Fibroblast of the conjunctiva (primary cell): ENCODE measurements around the gene TTLL12.

Source experiments
- DNase-seq: peaks from one replicate; pipeline ENCODE4 v3.0.0-alpha.2; 2010; ENCODE audit warnings: low read depth

TTLL12 gene

DNA sequence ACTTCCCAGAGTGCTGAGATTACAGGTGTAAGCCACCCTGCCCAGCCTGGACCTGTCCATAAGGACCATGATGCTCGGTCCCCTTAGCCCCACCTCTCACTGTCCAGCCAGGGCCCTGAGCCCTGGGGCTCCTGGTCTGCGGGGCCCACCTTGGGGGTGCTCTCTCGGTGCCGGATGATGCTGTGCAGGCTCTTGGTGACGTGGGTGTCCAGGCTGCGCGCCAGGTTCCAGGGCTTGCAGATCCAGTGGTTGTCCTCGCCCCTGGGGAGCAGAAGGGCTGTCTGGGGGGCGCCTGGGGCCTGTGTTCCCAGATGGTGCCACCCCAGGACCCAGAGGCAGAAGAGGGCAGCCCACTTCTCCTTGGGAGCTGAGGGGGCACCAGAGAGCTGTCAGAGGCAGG is 13.4 kb downstream of the TTLL12 start:
- no peak for DNase-seq

DNA sequence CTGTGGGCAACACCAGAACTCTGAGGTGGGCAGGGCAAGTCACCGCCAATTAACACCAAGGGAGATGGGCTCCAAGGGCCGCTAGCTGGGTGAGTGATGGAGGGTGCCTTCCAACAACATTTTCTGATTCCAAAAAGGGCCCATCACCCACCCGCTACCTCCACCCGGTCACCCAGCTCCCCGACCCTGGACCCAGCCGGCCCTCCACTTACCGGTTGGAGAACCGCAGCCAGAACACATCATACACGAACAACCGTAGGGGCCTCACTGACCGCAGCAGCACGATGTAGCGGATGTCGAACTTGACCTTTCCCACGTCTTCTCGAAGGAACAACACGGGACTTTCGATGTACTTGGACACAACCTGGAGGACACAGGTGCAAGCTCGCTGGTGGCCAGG is 14.7 kb downstream of the TTLL12 start:
- DNase-seq = no peak

DNA sequence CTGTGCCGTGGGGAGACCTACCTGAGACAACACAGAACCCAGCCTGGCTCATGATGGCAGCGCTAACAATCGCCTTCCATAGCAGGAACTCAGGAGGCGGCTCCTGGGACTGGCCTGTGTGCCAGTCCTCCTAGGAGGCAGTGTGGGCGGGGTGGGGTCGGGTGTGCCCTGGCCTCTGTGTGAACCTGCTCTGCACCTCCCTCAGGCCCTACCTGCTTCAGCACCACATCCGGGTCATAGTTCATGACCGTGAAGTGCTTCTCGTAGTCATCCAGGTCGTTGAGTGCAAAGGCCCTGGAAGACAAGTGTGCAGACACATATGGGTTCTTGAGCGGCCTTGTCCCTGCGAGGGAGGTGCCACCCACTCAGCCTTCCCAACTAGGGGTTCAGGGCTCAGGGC is 15.3 kb downstream of the TTLL12 start:
- no peak for DNase-seq

DNA sequence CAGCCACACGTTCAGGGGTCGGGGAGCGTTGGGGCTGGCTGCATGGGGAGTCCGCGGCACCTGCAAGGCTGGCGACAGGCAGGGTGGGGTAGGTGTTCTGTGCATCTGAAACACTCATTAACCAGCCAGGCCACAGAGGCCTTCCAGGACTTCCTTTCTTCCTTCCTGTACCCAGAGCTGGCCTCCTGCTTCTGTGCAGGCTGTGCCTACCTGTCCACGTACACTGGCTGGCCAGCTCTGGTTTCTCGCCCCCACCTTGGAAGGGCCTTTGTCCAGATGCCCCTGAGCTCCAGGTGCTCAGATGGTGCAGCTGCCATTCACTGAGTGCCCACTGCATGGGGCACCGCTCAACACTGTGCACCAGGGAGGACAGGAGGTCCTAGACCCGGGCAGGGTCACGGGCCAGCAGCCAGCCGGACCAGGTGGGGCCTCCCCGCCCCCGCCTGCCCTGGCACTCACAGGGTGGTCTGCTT is 15.9 kb downstream of the TTLL12 start:
- no peak for DNase-seq

DNA sequence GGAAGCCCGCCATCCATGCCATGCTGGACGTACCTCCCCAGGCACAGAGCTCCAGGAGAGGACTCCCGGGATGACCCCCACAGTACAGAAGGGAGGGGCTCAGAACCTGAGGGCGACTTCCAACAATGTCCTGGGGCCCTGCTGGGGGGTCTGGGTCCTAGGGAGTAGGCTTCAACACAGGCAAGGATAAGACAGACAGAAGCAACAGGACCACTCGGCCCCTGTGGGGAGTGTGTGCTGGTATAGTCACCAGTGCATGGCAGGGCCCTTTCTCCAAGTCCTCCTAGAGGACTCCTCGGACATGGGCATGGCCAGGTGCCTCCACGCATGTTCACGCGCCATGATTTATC is 16.8 kb downstream of the TTLL12 start:
- DNase-seq = no peak

DNA sequence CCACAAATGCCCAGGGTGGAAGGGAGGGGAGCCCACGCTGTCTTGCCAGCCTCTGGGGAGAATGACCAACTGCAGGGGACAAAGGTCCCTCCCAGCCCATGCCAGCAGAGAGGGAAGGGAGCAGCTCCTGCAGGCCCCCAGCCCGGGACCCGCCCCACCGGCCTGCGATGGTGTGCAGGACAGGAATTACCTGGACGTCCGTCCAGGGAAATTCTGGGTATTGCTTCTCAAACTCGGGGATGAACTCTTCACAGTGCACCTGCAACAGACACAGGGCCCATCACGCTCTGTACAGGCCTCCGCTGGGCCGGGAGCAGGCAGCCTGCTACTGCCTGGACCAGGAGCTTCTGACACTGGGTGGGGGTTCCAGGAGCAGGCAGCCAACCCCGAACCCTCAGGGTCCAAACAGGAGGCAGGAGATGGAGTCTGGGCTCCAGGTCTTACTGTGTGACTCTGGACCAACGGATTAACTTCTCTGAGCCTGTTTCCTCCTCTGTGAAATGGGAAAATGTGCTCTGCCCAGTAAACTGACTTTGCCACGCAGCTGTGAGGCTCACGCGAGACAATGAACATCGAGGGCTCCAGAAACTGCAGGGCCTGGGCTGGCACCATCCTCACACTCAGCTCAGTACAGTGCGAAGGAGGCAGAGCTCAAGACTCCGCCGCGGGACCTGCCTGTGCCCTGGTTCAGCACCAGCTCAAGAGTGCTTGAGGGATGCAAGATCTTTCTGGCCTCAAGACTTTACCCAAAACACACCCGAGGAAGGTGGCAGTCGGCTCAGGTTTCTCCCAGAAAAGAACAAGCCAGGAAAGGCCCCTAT is 17.4 kb downstream of the TTLL12 start:
- DNase-seq = no peak

DNA sequence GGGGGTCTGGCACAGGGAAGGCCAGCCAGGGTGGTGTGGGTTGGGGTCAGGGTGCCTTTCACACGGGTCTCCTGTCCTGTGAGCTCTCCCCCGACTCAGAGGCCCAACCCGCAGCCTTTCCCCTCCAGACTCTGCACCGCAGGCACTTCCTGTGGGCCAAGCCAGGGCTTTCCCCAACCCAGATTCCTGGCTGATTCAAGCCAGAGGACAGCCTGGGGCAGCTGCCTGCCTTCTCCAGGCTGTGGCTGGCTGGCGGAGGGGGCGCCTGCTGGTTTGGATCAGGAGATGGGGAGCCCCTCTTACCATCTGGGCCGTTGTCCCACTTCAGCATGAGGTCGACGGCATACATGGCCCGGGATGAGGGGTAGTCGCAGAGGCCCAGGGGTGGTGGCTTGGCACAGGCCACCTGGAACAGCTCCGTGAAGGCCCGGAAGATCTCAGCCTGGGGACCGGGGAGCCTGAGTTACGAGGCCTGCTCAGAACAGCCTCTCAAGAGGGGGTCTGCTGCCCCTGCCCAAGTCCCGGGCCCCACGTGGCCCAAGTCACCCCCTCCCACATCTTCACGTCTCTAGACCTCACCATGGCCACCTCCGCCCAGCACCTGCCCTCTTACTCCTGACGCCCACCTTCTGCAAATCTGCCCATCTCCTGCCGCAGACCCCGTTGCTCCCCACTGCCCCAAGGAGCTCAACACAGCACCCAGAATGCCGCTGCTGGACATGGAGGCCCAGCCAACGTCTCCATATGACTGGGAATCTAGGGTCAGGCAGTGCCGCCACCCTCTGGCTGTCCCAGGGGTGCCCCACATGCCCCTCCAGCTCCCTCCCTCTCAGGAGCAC is 18.2 kb downstream of the TTLL12 start:
- no peak for DNase-seq

DNA sequence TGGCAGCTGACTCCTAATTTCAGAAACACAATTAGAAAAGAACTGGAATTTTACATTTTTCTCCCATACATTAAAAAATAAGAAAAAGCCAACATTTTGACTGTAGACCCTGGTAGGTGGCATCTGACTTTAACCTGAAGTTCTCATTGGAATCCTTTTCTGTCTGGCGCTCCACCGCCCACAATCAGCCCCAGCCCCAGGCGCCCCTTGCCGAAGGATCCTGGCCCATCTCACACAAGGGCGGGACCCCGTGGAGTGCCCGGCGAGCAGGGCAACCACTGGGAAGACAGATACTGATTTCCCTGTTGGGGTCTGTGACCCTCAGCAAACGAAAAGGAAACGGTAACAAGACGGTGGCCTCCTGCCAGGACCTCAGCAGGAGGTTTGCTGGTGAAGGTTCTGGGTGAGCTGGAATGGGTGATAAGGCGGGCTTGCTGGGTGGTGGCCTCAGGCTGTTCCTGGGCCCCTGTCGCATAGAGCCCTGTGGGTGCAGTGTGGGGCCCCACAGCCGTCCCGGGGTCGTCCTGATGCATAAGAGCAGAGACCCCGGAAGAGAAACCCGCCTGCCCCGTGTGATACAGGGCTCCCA is 19.8 kb downstream of the TTLL12 start:
- DNase-seq = no peak

DNA sequence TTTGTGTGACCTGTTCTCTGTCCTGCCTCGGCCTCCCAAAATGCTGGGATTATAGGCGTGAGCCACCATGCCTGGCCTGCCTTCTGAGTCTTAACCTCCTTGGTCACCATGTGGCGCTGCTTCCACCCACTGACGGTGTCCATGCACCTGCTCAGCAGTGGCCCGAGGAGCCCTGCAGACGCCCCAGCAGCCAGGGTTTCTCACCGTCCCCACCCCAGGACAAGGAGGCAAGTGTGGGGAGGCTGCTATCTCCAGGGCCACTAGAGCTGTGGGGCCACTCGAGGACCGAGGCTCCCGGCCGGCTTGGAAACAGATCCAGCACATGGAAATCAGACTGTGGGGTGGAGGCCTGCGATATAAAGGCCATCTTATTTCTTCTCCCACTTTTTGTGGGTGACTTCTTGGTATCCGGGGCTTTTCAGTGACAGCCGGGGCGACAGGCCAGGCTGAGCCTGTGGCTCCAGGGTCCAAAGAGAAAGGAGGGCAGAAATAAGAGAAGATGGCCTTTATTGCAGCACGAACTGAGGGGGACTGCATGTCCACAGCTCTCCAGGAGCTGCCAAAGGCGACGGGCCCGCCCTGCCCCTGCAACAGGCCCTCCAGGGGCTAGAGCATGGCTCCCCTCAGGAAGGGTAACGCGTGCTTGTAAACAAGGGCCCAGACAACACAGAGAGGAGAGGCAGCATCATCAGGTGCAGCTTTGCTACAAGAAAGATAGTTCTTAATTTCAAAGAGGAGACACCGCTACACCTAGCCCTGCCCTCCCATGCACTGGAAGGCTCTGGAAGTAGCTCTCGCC is 20.6 kb downstream of the TTLL12 start:
- DNase-seq = no peak

DNA sequence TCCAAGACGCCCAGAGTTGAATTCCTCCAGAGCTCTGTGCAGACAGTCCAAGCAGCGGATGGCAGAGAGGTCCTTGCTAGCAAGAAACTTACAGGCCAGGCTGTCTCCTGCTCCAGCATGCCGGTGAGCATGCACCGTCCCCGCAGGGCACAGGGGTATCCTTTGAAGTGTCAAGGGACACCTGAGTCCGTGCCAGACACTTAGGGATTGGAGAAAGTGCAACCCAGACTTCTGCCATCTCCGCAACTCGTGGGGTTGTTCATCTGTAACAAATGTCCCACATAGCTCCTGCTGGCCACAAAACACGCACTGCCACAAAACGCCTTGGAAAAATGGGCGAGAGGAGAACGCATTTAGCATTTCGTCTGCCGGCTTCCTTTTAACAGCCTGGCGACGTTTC is 22.3 kb downstream of the TTLL12 start:
- DNase-seq = no peak

DNA sequence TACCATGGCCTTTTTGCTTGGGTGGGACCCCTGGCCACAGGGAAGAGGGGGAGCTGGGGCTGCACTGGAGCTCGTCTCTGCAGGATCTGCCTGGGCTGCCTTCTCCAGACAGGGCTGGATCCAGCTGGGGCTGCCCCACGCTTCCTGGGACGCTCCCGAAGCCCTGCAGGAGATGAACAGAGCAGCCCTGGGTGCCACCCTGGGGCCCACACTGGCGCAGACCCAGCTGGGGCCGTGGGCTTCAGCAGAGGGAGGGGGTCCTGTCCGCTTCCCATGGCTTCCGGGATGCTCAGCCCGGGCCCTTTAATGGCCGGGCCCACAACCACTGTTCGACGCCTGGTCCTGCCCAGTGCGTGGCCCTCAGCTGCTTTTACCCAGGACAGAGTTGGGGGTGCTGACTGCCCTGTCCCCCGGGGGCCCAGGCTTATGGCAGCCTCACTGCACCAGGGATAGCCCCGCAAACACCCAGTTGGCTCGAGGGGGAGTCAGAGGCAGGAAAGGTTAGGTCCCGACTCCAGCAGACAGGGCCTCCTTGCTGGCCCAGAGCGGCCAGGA is 23.6 kb downstream of the TTLL12 start:
- no peak for DNase-seq

DNA sequence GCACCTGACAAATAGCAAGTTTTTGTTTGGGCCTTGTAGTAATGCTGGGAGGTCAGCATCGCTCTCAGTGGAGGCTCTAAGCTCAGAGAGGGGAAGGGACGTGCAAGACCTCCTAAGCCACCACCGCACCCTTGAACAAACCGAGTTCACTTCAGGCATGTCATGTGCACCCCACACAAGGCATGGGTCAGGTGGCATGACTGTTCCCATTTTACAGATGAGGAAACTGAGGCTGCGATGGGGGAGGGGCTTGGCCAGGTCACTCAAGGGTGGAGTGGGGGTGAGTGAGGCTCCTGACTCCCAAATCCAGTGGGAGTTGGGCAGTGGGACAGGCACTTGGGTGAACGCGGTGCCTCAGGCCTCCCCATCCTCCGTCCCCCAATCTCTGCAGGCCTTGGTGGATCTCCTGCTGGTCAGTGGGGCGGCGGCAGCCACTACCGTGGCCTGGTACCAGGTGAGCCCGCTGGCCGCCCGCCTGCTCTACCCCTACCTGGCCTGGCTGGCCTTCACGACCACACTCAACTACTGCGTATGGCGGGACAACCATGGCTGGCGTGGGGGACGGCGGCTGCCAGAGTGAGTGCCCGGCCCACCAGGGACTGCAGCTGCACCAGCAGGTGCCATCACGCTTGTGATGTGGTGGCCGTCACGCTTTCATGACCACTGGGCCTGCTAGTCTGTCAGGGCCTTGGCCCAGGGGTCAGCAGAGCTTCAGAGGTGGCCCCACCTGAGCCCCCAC is 24.4 kb downstream of the TTLL12 start:
- no peak for DNase-seq

DNA sequence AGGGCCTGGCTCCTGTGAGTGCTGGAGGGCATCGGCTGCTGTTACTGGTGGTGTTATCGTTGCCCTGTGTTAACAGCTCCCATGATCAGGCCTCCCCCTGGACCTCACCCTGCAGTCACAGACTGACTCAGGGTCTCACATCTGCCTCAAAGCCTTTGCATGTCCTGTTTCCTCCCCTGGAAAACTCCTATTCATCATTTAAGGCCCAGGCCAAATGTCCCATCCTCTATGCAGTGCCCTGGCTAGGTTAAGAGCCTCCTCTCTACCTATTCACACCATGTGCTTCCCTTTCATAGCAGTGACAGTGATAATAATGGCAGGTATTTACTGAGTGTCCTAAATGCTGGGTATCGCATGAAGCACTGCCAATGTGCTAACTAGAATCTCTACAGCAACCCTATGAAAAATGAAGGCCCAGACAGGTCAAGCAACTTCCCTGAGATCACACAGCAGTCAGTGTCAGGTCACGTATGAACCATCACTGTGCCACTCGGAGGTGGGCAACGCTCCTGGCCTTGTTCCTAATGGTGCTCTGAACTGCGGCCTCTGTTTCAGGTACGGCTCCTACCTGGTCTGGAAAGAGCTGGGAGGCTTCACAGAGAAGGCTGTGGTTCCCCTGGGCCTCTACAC is 26.3 kb downstream of the TTLL12 start:
- DNase-seq = no peak

DNA sequence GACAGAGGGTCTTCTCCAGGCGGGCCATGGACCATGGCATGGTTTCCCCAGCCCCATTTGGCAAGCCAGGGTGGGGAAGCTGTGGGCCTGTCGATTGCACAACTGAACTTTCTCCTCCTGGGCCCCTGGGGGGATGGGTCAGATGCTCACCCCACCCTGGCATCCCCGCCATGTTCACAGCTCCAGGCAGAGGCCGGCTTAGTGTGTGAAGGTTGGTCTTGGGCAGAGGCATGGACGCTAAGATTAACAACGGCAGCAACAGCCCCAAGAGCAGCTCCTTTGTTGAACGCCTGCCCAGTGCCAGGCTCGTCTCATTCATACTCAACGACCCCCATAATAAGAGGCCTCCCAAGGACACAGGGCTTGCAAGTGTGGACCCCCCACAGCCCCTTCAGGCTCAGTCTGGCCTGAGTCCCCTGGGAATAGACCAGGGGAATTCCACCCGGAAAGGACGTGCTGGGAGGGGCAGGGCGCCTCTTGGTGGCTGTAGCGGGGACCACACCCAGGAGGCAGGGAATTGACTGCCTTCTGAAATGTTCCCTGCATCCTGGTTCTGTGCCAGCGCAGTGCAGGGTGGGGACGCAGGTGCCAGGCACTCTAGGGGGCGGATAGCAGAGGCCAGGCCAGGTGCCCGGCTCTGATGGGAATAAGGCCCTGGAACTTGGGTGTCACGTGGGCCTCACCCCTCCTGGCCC is 27.3 kb downstream of the TTLL12 start:
- no peak for DNase-seq

DNA sequence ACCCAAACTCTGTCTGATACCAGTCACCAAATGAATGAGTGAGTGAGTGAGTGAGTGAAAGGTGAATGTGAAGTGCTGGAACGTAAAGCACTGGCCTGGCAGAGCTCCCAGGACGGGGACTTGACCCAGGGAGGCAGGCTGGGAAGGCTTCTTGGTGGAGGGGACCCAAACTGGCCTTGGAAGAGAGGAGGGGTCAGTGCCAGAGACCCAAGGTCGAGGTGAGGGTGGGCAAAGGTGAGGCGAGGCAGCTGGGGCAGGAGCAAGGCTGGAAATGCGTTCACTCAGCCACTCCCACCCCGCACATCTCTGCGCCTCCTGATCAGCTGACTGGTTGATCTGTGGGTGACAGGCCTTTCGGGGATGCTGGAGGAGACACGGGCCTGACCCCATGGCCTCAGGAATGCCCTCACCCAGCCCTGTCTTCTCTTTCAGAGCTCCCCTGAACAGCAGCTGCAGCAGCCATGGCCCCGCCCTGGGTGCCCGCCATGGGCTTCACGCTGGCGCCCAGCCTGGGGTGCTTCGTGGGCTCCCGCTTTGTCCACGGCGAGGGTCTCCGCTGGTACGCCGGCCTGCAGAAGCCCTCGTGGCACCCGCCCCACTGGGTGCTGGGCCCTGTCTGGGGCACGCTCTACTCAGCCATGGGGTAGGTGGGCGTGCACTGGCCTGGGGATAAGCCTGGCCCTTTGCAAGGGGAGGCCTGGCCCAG is 28.0 kb downstream of the TTLL12 start:
- no peak for DNase-seq

DNA sequence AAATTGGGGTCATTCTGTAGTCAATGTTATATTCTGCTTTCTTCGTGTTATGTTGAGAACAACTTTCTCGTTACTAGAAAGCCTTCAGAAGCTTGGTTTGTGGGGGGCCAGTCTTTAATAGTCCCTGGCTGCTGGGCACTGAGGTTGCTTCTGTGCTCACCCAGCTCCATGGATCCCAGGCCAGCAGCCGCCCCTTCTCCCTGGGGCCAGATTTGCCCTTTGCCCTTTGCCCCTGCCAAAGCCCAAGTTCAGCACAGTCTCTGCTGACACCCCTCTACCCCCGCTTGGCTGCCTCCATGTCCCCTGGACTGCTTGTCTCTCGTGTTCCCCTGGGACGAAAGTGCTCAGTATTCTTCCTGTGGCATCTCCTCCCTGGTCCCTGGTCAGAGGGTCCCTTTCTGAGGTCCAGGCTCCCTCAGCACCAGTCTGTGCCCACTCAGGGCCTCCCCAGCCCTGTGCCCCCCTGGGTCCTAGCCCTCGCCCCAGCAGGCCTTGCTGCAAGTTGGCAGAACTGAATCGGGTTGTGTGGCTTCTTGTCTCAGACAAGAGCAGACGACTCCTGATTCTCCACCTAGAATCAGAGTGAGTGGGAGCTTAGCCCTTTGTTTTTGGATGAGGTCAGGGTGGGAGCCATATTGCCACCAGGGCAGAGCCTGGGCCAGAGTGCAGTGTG is 28.9 kb downstream of the TTLL12 start:
- no peak for DNase-seq

DNA sequence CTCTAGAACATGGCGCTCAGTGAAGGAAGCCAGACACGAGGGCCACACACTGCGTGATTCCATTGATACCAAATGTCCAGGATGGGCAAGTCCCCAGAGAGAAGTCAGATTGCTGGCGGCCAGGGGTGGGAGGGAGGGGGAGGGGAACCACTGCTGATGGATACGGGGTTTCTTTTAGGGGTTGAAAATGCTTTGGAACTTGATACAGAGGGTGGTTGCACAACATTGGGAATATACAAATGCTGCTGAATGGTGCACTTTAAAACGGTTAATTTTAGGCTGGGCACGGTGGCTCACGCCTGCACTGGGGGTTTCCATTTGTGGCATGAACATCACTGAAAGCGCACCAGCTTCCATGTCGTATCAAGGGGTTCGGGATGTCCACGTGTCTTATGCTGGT is 30.5 kb downstream of the TTLL12 start:
- DNase-seq = no peak

DNA sequence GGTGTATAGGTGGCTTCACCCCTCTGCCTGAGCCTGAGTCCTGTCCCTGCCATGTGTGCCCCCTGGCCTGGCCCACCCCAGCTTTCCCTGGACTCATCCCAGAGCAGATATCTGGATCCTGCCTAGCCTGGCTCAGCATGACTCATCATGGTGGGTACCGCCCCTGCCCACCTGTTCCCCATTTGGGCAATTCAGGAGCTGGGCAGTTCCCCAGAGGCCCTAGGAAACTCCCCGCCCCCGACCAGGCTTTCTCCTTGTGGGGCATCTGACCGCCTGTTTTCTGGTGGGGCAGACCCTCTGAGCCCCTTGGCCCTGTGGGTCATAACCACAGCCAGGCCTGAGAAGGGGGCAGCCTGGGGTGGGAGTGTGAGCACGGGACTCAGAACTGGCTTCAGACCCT is 31.1 kb downstream of the TTLL12 start:
- DNase-seq = no peak
